CD4-positive, alpha-beta T cell treated with Interleukin-17A for 1 hour (primary cell): ENCODE results near the gene FOXD4L1.
"Not testable (repeated sequence)": the region's sequence is repeated elsewhere in the genome, so short reads cannot be mapped to it uniquely, and the experiment has no call there.

Source experiments
- DNase-seq: peaks from one replicate; pipeline ENCODE4 v3.0.0-alpha.2; 2020

Gene FOXD4L1

GRCh38 chr2:113498365-113498764 is at the start of gene FOXD4L1:
Gene FOXD4L1 (plus strand): TSS chr2:113498665. CDS start chr2:113499257, 592 bp downstream.
- not testable (repeated sequence) for DNase-seq

GRCh38 chr2:113465770-113466169 is 32.7 kb upstream of the FOXD4L1 start:
- not testable (repeated sequence) for DNase-seq

GRCh38 chr2:113476688-113477368 is 21.6 kb upstream of the FOXD4L1 start:
- DNase-seq = not testable (repeated sequence)

GRCh38 chr2:113496527-113496926 is 1.9 kb upstream of the FOXD4L1 start:
- DNase-seq = not testable (repeated sequence)

- not testable (repeated sequence) for DNase-seq
Measured at GRCh38 chr2:113499019-113499885, 787 bp downstream of the FOXD4L1 start.

- DNase-seq = not testable (repeated sequence)
Measured at GRCh38 chr2:113499886-113500722, 1.6 kb downstream of the FOXD4L1 start.

GRCh38 chr2:113500723-113501038 is 2.2 kb downstream of the FOXD4L1 start:
- DNase-seq = peak; percentile 32

- not testable (repeated sequence) for DNase-seq
Measured at GRCh38 chr2:113502216-113503093, 4.0 kb downstream of the FOXD4L1 start.

GRCh38 chr2:113503094-113504042 is 4.9 kb downstream of the FOXD4L1 start:
- DNase-seq = peak; percentile 35

GRCh38 chr2:113504081-113504480 is 5.6 kb downstream of the FOXD4L1 start:
- peak; percentile 4 for DNase-seq

- not testable (repeated sequence) for DNase-seq
Measured at GRCh38 chr2:113507394-113508140, 9.1 kb downstream of the FOXD4L1 start.

GRCh38 chr2:113508187-113508586 is 9.7 kb downstream of the FOXD4L1 start:
- not testable (repeated sequence) for DNase-seq

- DNase-seq = not testable (repeated sequence)
Measured at GRCh38 chr2:113510913-113511312, 12.4 kb downstream of the FOXD4L1 start.

GRCh38 chr2:113511859-113512258 is 13.4 kb downstream of the FOXD4L1 start:
- not testable (repeated sequence) for DNase-seq

GRCh38 chr2:113515457-113515856 is 17.0 kb downstream of the FOXD4L1 start:
- DNase-seq = not testable (repeated sequence)

GRCh38 chr2:113515995-113516394 is 17.5 kb downstream of the FOXD4L1 start:
- not testable (repeated sequence) for DNase-seq

- DNase-seq = not testable (repeated sequence)
Measured at GRCh38 chr2:113517025-113517424, 18.6 kb downstream of the FOXD4L1 start.

- not testable (repeated sequence) for DNase-seq
Measured at GRCh38 chr2:113520837-113521236, 22.4 kb downstream of the FOXD4L1 start.

- DNase-seq = not testable (repeated sequence)
Measured at GRCh38 chr2:113521492-113521891, 23.0 kb downstream of the FOXD4L1 start.

GRCh38 chr2:113524986-113525385 is 26.5 kb downstream of the FOXD4L1 start:
- not testable (repeated sequence) for DNase-seq
